Measurements from ENCODE around the gene SCNN1A.

Gene SCNN1A

DNA sequence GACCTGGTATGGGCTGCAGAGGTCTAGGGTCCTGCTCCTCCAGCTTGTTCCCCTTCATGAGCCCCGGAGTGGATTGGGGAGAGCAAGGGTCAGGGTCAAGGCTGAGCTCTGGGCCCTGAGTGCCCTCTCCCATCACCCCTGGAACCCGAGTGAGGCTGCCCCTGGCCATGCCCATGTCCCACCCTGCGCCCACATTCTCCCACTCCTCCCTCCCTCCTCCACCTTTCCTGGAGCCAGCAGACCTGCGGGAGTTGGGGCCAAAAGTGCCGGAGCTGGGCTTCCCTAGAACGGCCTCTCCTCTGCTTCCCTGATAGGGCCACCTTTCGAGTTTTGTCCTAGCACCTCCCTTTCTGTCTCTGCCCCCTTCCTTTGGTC lies 590 bp downstream of the SCNN1A start:
- no peak for DNase-seq (ENCODE audit: low spot score)
- in situ Hi-C loops (cut with MboI; ENCODE audit: low pct_unique_long_range_greater_than_20kb, low sequenced_read_pairs, unreplicated experiment) = no loop called here
- TF ChIP-seq CTCF (IDR thresholded peaks at IDR 0.05; ENCODE audit: extremely low read depth, insufficient read depth, missing control alignments) = no peak

DNA sequence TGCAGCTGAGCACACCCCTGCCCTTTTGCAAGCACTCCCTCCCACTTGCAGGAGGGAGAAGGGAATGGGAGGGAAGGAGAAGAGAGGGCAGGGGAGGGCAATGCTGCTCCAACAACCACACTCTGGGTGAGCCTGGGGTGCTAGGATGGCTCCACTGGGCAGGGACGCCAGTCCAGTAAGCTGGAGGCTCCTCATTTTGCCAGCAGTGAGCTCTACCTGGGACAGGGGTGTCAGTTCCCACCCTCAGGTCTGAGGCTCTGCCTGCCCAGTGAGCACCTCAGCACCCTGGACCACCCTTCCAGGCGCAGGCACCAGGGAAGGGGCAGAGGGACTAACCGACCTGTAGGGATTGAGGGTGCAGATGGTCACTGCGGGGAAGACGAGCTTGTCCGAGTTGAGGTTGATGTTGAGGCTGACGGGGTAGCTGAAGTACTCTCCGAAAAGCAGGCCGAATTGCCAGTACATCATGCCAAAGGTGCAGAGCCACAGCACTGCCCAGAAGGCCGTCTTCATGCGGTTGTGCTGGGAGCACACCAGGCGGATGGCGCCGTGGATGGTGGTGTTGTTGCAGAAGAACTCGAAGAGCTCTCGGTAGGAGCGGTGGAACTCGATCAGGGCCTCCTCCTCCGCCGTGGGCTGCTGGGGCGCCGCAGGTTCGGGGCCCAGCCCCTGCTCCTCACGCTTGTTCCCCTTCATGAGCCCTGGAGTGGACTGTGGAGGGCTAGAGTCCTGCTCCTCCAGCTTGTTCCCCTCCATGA lies 1.2 kb downstream of the SCNN1A start:
- DNase-seq (ENCODE audit: low spot score) = no peak
- no peak for TF ChIP-seq CTCF (IDR thresholded peaks at IDR 0.05; ENCODE audit: extremely low read depth, insufficient read depth, missing control alignments)
- in situ Hi-C loops (cut with MboI; ENCODE audit: low pct_unique_long_range_greater_than_20kb, low sequenced_read_pairs, unreplicated experiment) = no loop called here

- TF ChIP-seq CTCF (IDR thresholded peaks at IDR 0.05; ENCODE audit: extremely low read depth, insufficient read depth, missing control alignments) = no peak
- DNase-seq (ENCODE audit: low spot score) = no peak
- in situ Hi-C loops (cut with MboI; ENCODE audit: low pct_unique_long_range_greater_than_20kb, low sequenced_read_pairs, unreplicated experiment) = no loop called here
Measured at GRCh38 chr12:6373022-6373787, 2.2 kb downstream of the SCNN1A start.

DNA sequence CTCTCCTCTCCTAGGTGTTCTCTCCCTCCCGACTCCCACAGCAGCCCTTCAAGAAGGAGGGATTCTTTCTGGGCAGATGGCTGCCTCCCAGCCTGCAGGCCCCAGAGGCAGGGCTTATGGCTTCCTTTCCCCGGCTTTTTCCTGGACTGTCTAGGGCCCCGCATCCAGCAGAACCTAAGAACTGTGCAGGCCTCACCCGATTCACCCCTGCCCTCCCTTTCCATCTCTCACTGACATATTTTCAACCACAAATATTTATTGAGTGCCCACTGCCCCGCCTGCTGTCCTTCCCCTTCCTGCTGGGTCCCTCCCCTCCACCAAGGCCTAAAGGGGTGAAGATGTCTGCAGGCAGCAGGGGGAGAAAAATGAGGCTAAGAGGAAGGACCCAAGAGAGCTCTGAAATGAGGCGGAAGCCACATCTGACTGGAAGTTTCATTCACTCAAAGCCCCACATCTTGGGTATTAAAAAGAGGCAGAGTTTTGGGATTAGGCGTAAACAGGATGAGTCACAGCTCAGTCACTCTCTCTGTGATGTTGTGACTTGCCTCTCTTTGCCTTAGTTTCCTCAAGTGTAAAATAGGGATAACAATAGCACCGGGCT lies 2.9 kb downstream of the SCNN1A start:
- DNase-seq (ENCODE audit: low spot score) = no peak
- no peak for TF ChIP-seq CTCF (IDR thresholded peaks at IDR 0.05; ENCODE audit: extremely low read depth, insufficient read depth, missing control alignments)
- in situ Hi-C loops (cut with MboI; ENCODE audit: low pct_unique_long_range_greater_than_20kb, low sequenced_read_pairs, unreplicated experiment) = no loop called here

GRCh38 chr12:6370994-6371754 lies 4.2 kb downstream of the SCNN1A start:
- in situ Hi-C loops (cut with MboI; ENCODE audit: low pct_unique_long_range_greater_than_20kb, low sequenced_read_pairs, unreplicated experiment) = no loop called here
- no peak for DNase-seq (ENCODE audit: low spot score)
- no peak for TF ChIP-seq CTCF (IDR thresholded peaks at IDR 0.05; ENCODE audit: extremely low read depth, insufficient read depth, missing control alignments)

DNA sequence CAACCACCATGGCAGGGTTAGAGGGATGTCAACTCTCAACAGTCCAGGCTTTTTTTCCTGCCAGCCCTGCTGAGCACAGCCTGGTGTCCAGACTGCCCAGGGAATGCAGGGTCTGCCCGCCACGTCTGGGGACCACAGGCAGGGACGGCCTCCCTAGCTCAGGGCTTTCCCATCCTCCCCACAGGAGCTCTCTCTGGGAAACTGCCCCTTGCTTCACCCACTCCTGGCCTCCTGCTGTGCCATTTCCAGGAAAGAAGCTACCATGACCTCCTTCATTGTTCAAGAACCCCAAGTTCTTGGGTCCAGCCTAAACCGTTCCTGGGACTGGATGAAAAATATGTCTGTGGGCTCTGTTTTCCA lies 4.8 kb downstream of the SCNN1A start:
- TF ChIP-seq CTCF (IDR thresholded peaks at IDR 0.05; ENCODE audit: extremely low read depth, insufficient read depth, missing control alignments) = no peak

More for the DNA sequence above, 4.8 kb downstream of the SCNN1A start:
- DNase-seq (ENCODE audit: low spot score) = no peak
- in situ Hi-C loops (cut with MboI; ENCODE audit: low pct_unique_long_range_greater_than_20kb, low sequenced_read_pairs, unreplicated experiment) = no loop called here

All from GM13977 (cell line).